ENCODE measurements around the gene GPR25.

- TF ChIP-seq CTCF (IDR thresholded peaks at IDR 0.05) (no peak), POLR2A (IDR thresholded peaks at IDR 0.05) (no peak), POLR2AphosphoS5 (IDR thresholded peaks at IDR 0.05) (no peak)
Observed at GRCh38 chr1:200897259-200897658, 24.5 kb downstream of the GPR25 start.

Measured in breast epithelium (tissue), 3 donors.